ENCODE data around the gene SOX5.

- TF ChIP-seq POLR2A (IDR thresholded peaks at IDR 0.05), result no peak
- TF ChIP-seq CTCF (IDR thresholded peaks at IDR 0.05), result no peak
Measured at GRCh38 chr12:23482571-23482970, 466.9 kb downstream of the SOX5 start.

Data from esophagus squamous epithelium (tissue), 4 donors.